ENCODE measurements around the gene ETV1.

DNA sequence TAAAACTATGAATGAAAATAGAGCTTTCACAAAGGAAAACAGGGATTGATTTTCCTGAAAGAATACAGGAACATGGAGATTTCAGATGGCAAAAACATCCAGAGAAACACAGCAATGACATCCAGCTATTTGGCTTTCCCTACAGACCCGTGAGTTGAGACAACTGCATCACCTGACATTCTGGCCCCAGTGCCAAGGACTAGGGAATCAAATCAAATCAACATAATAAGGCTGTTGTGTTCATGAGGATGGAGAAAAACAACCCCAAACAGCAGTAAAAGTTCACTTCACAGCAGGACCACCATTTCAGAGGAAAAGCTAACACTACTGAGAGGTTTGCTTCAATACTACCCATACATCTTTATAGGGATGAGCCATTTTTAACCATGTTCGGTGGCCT, 25.5 kb downstream of the ETV1 start:
- TF ChIP-seq CTCF (IDR thresholded peaks at IDR 0.05; ENCODE audit: insufficient read depth, low read length) (no peak), GABPA (IDR thresholded peaks at IDR 0.05; ENCODE audit: low read depth) (no peak)
